AG04450 (cell line): ENCODE data around the gene MCF2L. TPM values are rescaled to one million over a fixed set of nuclear protein-coding genes. Genes with fewer than 3 reads are reported as not detected.

Source experiments
- CTCF ChIA-PET: fragments of 300-600, 350-600 bp; formaldehyde crosslinking; extraction: SDS; loops from one replicate; lab custom pipeline; 2022; ENCODE audit warnings: antibody characterized with exemption, inconsistent platforms; lab: Charles Lee
- POLR2A ChIA-PET: fragments of 350-600 bp; formaldehyde crosslinking; extraction: SDS; loops from one replicate; lab custom pipeline; 2021; ENCODE audit warnings: antibody characterized with exemption, inconsistent platforms; lab: Yijun Ruan, JAX
- DNase-seq: peaks from one replicate; pipeline ENCODE4 v3.0.0-alpha.2; 2011; ENCODE audit warnings: low read depth, low spot score
- H3K27ac ChIP-seq: one replicate; pipeline ENCODE4 v1.5.1; 2012; ENCODE audit warnings: low read depth, low read length, control low read depth
- H3K27me3 ChIP-seq: one replicate; pipeline ENCODE4 v1.6.0; 2012; ENCODE audit warnings: low read length; ENCODE audit not compliant: control insufficient read depth, insufficient read depth
- H3K4me3 ChIP-seq: 2 replicates; pipeline ENCODE4 v1.5.1; 2011; ENCODE audit warnings: mild to moderate bottlenecking, low read depth, low read length, control low read depth
- H3K9me3 ChIP-seq: 2 replicates; pipeline ENCODE4 v1.5.1; 2012; ENCODE audit warnings: low read length; ENCODE audit not compliant: control insufficient read depth, insufficient read depth
- CTCF ChIP-seq: IDR thresholded peaks from 2 replicates; pipeline ENCODE4 v1.5.1; 2011; ENCODE audit warnings: low read depth, low read length, control low read depth, inconsistent platforms
- polyA plus RNA-seq: library from polyadenylated mRNA; depleted of rRNA; stranded (reverse); fragments of >200 nt; gene quantifications from 2 replicates; pipeline ENCODE4 v1.2.3, GENCODE V29; 2011

MCF2L gene
- polyA plus RNA-seq, 1 experiment = 0.04 TPM

GRCh38 chr13:113119822-113120189 is 150.8 kb downstream of the MCF2L start:
- DNase-seq = no peak
- H3K4me3 ChIP-seq = no peak overlapping the region
- H3K27me3 ChIP-seq = peaks cover 6% of the 10 kb centered on the region
- H3K27ac ChIP-seq = no peak overlapping the region
- no peaks in the 10 kb centered on the region; the same call in 1 of the 2 replicates for H3K9me3 ChIP-seq
- no peak for TF ChIP-seq CTCF
- POLR2A ChIA-PET = no interaction called here
- CTCF ChIA-PET = no interaction called here

- H3K27ac ChIP-seq = no peak overlapping the region
- CTCF ChIA-PET = no interaction called here
- no peak for TF ChIP-seq CTCF
- DNase-seq = no peak
- no peaks in the 10 kb centered on the region for H3K9me3 ChIP-seq
- POLR2A ChIA-PET = no interaction called here
- H3K27me3 ChIP-seq = peaks cover 2% of the 10 kb centered on the region
- H3K4me3 ChIP-seq = no peak overlapping the region
Measured at GRCh38 chr13:113120300-113121182, 151.5 kb downstream of the MCF2L start.

GRCh38 chr13:113121183-113121927 is 152.3 kb downstream of the MCF2L start:
- H3K27ac ChIP-seq = no peak overlapping the region
- H3K4me3 ChIP-seq = no peak overlapping the region
- H3K9me3 ChIP-seq = no peaks in the 10 kb centered on the region
- no peak for DNase-seq
- ChIA-PET CTCF (no interaction called here), POLR2A (no interaction called here)
- H3K27me3 ChIP-seq = peaks cover 2% of the 10 kb centered on the region
- no peak for TF ChIP-seq CTCF

- H3K27ac ChIP-seq = no peak overlapping the region
- ChIA-PET CTCF (interaction anchor here (0.9 kb wide), 1 partner anchor 10 kb away, joined by 3 read pairs; no protein-coding TSS in a partner anchor), POLR2A (interaction anchor here (1.0 kb wide), 1 partner anchor 87 kb away, joined by 4 read pairs; the partner anchor contains the start of genes CUL4A and PCID2)
- peaks cover 7% of the 10 kb centered on the region for H3K27me3 ChIP-seq
- no peak overlapping the region for H3K4me3 ChIP-seq
- no peaks in the 10 kb centered on the region for H3K9me3 ChIP-seq
- DNase-seq = no peak
- TF ChIP-seq CTCF = no peak
Measured at GRCh38 chr13:113121928-113122471, 153.0 kb downstream of the MCF2L start.
